ENCODE data around the gene ESRRA. TPM values are rescaled to one million over a fixed set of nuclear protein-coding genes. Genes with fewer than 3 reads are reported as not detected.
A peak's percentile ranks its signal among the peaks of the same experiment; 100 is the strongest.

The ESRRA gene
- total and polyA plus RNA-seq, 2 of the 8 experiments (the other 6 are each of a cell fraction or from before 2014, with no cell fraction given): 18.2 to 37.0 TPM

- no peaks in the 10 kb centered on the region for H3K23me2 ChIP-seq (ENCODE audit: low read depth, low read length)
- peaks cover 0 to 16% (median 11%) of the 10 kb centered on the region in 4 experiments; a peak in 6 of 7 replicates for H3K4me1 ChIP-seq (replicated peaks in 1 of 4; ENCODE audit: control insufficient read depth in 3 of 4, insufficient read depth in 4 of 4, low read length in 3 of 4)
- no peak overlapping the region for H3K27ac ChIP-seq (ENCODE audit: low read depth, low read length)
- H4K5ac ChIP-seq (ENCODE audit: insufficient read length, low read depth, low read length): no peak overlapping the region
- H2BK15ac ChIP-seq (ENCODE audit: low read length): no peak overlapping the region
- H2BK12ac ChIP-seq (ENCODE audit: low read depth, low read length): 0 out of 2 replicates have a peak overlapping the region, but pooled peaks have one; percentile 27
- CTCF ChIA-PET (ENCODE audit: partially characterized antibody): interaction anchor here (0.6 to 37.6 kb wide), 16 partner anchors 11 to 297 kb away, joined by 3 to 614 read pairs (median 4); partner anchors contain the start of genes CATSPERZ, CCDC88B, ESRRA and PLCB3
- H3K27me3 ChIP-seq (replicated peaks in 1 of 4; ENCODE audit: control insufficient read depth in 3 of 4, extremely low read depth in 1 of 4, insufficient read depth in 3 of 4, low read length in 3 of 4): no peaks in the 10 kb centered on the region
- no peak overlapping the region for H3K4me2 ChIP-seq (ENCODE audit: insufficient read depth in 1 of 2, low read depth in 2 of 2, low read length in 2 of 2)
- FAIRE-seq (no peak), DNase-seq (ENCODE audit: low read depth in 1 of 2, low spot score in 2 of 2) (no peak)
- POLR2A ChIA-PET (ENCODE audit: partially characterized antibody): interaction anchor here (0.6 to 6.2 kb wide), 10 partner anchors 8 to 167 kb away, joined by 3 to 47 read pairs (median 4); partner anchors contain the start of genes CCDC88B, FERMT3, PRDX5 and STIP1
- no peak overlapping the region for H2AK5ac ChIP-seq (ENCODE audit: low read depth, low read length)
- no peaks in the 10 kb centered on the region for H3K79me2 ChIP-seq (ENCODE audit: control insufficient read depth in 1 of 2, insufficient read depth in 2 of 2, low read length in 2 of 2)
- no peak overlapping the region for H3K18ac ChIP-seq (ENCODE audit: extremely low read depth, low read length)
- no peak overlapping the region for H2BK20ac ChIP-seq (ENCODE audit: low read length)
- no peaks in the 10 kb centered on the region for H3K79me1 ChIP-seq (ENCODE audit: low read depth, low read length)
- H3K14ac ChIP-seq (ENCODE audit: insufficient read length): no peak overlapping the region
- no peak overlapping the region for H2BK5ac ChIP-seq (ENCODE audit: low read depth, low read length)
- H2AFZ ChIP-seq (ENCODE audit: low read length): no peak overlapping the region
- no peak overlapping the region for H4K8ac ChIP-seq (ENCODE audit: extremely low read depth, insufficient read depth, low read length)
- no peak overlapping the region for H3K4me3 ChIP-seq (ENCODE audit: extremely low read depth in 1 of 4, insufficient read depth in 2 of 4, low read depth in 3 of 4, low read length in 4 of 4)
- no peak overlapping the region for H3K56ac ChIP-seq (replicated peaks; ENCODE audit: insufficient read length, low read depth, low read length)
- H3K9me3 ChIP-seq (ENCODE audit: insufficient read depth in 2 of 2, low read depth in 1 of 2, low read length in 1 of 2): no peaks in the 10 kb centered on the region
- H3K23ac ChIP-seq (ENCODE audit: insufficient read length): no peak overlapping the region
- H4K20me1 ChIP-seq (replicated peaks in 1 of 2; ENCODE audit: control insufficient read depth in 1 of 2, insufficient read depth in 2 of 2, low read length in 2 of 2): no peaks in the 10 kb centered on the region
- WGBS, 2 experiments (ENCODE audit: extremely low coverage in 1 of 2, insufficient coverage in 1 of 2, insufficient read length in 1 of 2, insufficient replicate concordance in 2 of 2, low coverage in 1 of 2, low lambda C conversion rate in 2 of 2, missing lambda C conversion rate in 1 of 2): 86% methylated on average over 27 of the region's 33 CpGs; no CpG with 5 or more reads in 1 of the 2 experiments
- H3K9ac ChIP-seq (replicated peaks in 1 of 4; ENCODE audit: extremely low read depth in 1 of 4, low read depth in 3 of 4, low read length in 3 of 4): no peak overlapping the region
- no peak overlapping the region for H3K4ac ChIP-seq (replicated peaks; ENCODE audit: insufficient read length, low read depth, low read length)
- no peak overlapping the region for H2BK120ac ChIP-seq (replicated peaks; ENCODE audit: low read depth, low read length)
- no peak overlapping the region for H4K91ac ChIP-seq (replicated peaks; ENCODE audit: insufficient read length, low read length)
- H3K36me3 ChIP-seq (ENCODE audit: control insufficient read depth in 2 of 4, insufficient read depth in 4 of 4, low read length in 3 of 4): no peaks in the 10 kb centered on the region
- TF ChIP-seq SP2 (IDR thresholded peaks at IDR 0.05; ENCODE audit: low read length) (no peak), KDM4A (IDR thresholded peaks at IDR 0.05; ENCODE audit: low read depth, low read length, severe bottlenecking) (no peak), YY1 (IDR thresholded peaks at IDR 0.05; ENCODE audit: low read depth, low read length) (no peak), USF2 (IDR thresholded peaks at IDR 0.05; ENCODE audit: low read length) (no peak), SP4 (IDR thresholded peaks at IDR 0.05; ENCODE audit: low read length) (no peak), SP1 (IDR thresholded peaks at IDR 0.05; ENCODE audit: low read depth, low read length) (no peak), BACH1 (IDR thresholded peaks at IDR 0.05; ENCODE audit: low read length) (no peak), TAF7 (optimal IDR thresholded peaks at IDR 0.05; ENCODE audit: borderline replicate concordance, low read depth, low read length) (no peak), BRCA1 (IDR thresholded peaks at IDR 0.05; ENCODE audit: low read depth, low read length) (no peak), GABPA (IDR thresholded peaks at IDR 0.05; ENCODE audit: borderline replicate concordance, insufficient read depth, low read length) (no peak), HDAC2 (IDR thresholded peaks at IDR 0.05; ENCODE audit: borderline replicate concordance in 1 of 2, low read depth in 2 of 2, low read length in 2 of 2) (no peak)
Observed at GRCh38 chr11:64352099-64352994, 47.0 kb downstream of the ESRRA start.
